HG03521 (cell line): Measurements from ENCODE around the gene KANSL1.

Source experiments
- ATAC-seq: cut with Tn5 transposase; IDR thresholded peaks from one replicate; pipeline ENCODE4 v1.9.1; 2021; ENCODE audit warnings: mild to moderate bottlenecking, moderate library complexity; ENCODE audit not compliant: unreplicated experiment

Gene KANSL1

GRCh38 chr17:45987706-45988105 is 205.5 kb downstream of the KANSL1 start:
- ATAC-seq = no peak

- no peak for ATAC-seq
Observed at GRCh38 chr17:45986056-45986455, 207.2 kb downstream of the KANSL1 start.

- ATAC-seq = no peak
Observed at GRCh38 chr17:45985447-45985846, 207.8 kb downstream of the KANSL1 start.

GRCh38 chr17:45984368-45984767 is 208.9 kb downstream of the KANSL1 start:
- no peak for ATAC-seq

- no peak for ATAC-seq
Observed at GRCh38 chr17:45983614-45984310, 209.5 kb downstream of the KANSL1 start.

GRCh38 chr17:45982791-45983613 is 210.2 kb downstream of the KANSL1 start:
- no peak for ATAC-seq

- no peak for ATAC-seq
Observed at GRCh38 chr17:45981306-45981705, 211.9 kb downstream of the KANSL1 start.

- ATAC-seq = no peak
Observed at GRCh38 chr17:45980855-45981254, 212.4 kb downstream of the KANSL1 start.
